Fibroblast of skin of scalp (primary cell): Measurements from ENCODE around the gene SORCS3.

ENCODE experiments used
- DNase-seq: peaks from one replicate; pipeline ENCODE4 v3.0.0-alpha.2; 2013

SORCS3 gene

DNA sequence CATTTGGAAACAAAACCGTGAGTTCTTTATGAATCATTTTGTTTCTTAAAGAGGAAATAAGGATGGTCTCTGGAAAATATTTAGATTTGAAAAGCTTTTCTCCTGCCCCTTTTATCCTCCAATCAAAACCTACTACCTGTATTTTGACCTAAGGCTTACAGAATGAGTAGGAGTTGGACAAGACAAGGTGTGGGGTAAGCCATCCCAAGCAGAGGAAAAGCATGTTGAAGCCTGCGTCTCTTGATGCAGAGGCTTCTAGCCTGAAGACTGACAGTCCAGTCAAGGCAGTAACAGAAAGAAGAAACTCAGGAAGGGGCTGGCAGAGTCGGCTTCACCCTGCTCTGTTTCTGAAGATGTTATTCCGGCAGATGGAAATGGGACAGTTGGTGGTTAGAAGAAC lies 551.1 kb downstream of the SORCS3 start:
- no peak for DNase-seq

DNA sequence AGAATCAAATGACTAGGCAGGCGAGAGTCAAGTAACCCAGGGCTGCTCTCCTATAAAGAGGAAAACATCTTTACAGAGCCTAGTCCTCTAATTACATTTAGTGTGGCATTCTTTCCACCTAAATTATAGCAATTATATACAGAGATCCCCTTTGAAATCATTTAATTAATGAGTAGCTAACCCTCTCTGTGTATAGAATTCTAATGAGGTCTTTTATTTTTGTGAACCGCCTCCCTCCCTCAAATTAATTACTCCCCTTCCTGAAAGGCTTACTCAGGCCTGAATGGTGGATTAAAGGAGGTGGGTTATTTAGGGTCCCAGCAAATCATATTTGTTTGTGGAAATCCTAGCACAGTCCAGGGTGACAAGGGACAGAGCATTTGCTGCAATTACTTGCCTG lies 551.8 kb downstream of the SORCS3 start:
- DNase-seq: no peak

- no peak for DNase-seq
Observed at GRCh38 chr10:105195831-105196230, 554.7 kb downstream of the SORCS3 start.

DNA sequence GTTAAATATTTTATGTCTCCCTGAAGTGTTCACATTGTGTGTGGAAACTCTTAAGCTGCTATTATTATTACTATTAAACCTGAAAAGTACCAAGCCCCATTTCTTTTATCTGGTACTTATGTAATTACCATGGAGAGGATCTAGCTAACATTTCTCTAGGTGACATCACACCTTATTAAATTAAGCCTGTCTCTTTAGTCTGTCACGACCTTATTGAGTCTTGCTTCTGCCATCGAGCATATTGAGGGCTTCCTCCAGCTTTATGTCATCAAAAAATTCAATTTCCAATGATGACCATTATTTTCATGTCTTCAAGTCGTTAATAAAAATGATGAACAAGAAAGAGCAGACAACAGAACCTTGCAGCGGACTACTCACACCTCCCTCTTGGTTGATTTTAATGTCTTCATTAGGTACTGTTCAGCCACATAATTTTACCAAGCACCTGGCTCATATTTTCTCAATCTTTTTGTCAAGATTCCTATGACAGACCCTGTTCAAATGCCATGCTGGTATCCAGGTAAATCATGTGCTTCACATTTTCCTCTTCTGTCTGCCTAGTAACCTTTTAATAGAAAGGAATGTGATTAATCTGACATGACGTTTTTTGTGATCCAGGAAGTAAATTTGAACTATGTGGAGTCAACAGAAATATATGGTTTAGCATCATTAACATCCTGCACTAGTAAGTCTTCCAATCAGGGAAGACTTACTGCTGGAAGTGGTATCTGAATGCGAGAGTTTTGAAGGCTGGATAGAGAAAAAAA lies 556.7 kb downstream of the SORCS3 start:
- no peak for DNase-seq

DNA sequence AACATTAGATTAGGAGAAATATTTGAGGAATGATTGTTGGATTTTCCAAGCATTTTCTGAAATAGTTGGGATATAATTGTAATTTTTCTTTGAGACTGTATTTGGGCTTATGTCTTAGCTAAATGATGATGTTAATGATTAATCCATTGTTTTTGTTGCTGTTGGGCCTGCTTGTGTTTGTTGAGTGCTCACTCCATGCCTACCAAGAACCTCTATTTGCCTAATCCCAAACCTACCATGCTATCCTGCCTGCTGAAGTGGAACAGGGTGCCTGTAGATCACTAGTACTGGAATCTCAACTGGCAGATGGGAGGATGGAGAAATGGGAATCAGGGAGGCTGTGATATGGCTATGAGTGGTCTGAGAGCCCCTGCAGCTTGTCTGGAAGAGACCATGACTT lies 565.5 kb downstream of the SORCS3 start:
- no peak for DNase-seq

DNA sequence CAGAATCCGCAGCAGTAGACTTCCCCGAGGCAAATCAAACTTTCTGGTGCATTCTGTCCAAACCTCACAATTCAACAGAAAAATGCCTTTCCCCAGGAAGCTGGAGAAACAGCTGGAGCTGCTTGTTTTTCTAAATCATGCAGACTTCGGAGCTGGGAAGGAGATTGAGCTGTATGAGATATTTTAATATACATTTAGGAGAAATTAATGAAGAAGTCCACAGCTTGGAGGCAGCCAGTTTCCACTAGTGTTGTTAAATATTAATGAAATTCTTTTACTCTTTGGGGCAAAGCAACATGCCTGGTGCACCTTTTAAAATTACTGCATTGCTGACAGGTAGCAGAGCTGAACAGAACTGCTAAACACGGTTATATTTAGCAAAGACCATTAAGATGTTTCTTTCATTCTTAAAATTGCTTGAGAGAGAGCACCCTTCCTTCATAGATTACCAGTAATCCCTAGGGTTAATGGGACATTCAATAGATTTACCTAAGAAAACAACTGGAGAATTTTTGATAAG lies 566.4 kb downstream of the SORCS3 start:
- no peak for DNase-seq

GRCh38 chr10:105210546-105210945 lies 569.5 kb downstream of the SORCS3 start:
- no peak for DNase-seq

- DNase-seq: no peak
Observed at GRCh38 chr10:105237685-105238084, 596.6 kb downstream of the SORCS3 start.

DNA sequence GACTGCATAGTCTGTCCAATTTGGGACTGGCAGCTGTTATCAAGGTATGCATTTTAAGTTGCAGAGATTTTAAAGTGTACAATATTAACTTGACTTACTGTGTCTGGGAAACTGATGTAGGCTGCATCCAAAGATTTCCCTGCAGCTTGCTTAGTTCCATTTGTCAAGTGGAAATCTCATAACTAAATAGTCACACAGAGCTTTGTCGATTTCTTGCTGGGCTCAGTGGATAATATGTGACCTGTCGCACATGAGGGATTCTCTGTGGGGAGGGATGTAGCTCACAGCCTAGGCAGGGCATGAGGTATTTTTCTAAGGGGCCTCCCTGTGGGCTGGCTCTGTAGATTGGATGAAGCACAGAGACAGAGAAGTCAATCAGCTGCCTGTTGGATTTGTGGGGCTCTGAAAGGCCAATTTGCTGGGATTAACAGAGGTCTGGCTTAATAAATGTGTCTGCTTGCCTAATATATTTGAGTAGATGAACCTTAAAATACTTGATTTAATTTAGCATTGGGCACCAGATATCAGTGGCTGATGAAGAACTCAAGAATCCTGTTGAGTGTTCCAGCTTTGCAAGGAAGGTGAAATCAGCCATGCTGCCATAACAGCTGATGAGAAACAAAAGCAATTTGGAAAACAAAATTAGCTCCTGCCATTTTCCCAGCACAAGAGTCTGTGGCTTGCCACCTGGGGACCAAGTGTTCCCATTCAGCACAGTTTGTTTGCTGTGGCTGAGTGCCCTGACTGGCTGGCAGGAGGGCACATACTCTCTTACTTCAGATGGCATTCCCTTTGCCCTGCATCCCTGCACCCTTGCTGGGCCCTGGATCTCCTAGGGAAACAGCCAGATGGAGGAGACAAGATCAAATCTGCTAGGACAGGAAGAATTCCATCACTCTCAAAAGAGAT lies 598.5 kb downstream of the SORCS3 start:
- DNase-seq: no peak

- no peak for DNase-seq
Observed at GRCh38 chr10:105241254-105241653, 600.2 kb downstream of the SORCS3 start.

DNA sequence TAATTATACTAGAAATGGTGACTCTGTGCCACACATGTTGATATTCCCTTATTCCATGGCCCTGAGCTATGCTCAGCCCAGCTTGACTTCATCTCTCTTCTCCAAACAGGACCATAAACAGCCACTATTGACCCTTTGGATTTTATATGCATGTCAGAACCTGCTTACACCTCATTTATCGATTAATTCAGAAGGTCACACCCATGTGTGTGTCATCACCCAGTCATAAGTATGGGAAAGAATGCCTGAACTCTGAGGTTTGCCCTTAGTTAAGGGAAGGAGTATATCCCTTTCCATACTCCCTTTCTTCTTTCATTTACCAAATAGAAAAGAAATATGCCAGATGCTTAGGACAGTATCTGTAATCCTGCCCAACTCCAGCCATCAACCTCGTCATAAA lies 602.3 kb downstream of the SORCS3 start:
- no peak for DNase-seq

DNA sequence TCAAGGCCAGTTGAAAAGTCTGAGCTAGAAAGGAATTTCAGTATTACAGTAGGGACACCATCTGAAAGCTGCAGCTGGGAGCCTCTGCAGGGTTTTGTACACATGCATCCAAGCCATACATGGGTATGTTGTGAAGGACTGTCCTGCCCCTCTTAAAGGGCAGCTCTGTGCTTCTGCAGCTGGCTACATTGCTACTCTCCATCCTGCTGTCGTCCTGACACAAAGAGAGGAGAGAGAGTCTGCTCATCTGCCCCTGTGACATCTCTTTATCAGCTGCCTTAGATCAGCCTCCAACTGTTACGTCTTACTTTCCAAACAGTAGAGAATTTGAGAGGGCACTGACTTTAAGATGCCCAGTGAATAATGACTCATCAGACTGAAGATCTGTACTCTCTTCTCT lies 602.7 kb downstream of the SORCS3 start:
- no peak for DNase-seq

GRCh38 chr10:105247831-105248499 lies 606.9 kb downstream of the SORCS3 start:
- DNase-seq: no peak

DNA sequence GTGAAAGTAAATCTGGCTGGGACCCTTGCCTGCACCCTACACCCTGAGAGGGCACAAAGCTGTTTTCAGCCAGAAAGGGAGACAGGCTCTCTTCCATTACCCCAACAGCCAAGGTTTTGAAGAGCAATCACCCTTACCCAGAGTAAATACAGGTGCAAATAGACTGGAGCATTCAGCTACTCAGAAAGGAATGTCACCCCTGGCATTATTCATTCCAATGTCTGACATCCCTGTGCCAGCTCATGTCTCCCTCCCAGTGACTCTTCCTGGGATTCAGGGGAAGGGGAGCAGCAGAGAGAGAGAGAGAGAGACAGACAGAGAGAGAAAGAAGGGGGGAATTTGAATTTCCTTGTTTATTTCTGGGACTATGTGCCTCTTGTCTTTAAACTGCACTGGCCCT lies 611.8 kb downstream of the SORCS3 start:
- DNase-seq: no peak

- no peak for DNase-seq
Observed at GRCh38 chr10:105253515-105254212, 612.6 kb downstream of the SORCS3 start.

GRCh38 chr10:105258036-105258673 lies 617.1 kb downstream of the SORCS3 start:
- no peak for DNase-seq

GRCh38 chr10:105258674-105259065 lies 617.6 kb downstream of the SORCS3 start:
- no peak for DNase-seq

DNA sequence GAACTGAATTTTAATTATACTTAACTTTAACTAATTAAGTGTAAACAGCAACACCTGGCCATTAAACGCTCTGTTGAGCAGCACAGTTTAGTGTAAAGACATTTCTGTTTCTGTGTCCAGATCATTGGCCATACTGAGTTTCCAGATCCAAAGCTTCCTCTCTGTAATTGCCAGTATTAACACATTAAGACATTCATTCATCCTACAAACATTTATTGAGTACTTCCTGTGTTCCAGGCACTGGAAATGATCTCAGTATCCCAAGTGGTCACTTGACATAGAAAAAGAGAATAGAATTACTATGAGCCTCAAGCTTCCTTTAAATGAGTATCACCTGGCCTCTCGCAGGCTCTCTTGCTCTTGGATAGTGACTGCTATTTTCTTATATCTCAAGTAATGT lies 618.1 kb downstream of the SORCS3 start:
- DNase-seq: no peak

DNA sequence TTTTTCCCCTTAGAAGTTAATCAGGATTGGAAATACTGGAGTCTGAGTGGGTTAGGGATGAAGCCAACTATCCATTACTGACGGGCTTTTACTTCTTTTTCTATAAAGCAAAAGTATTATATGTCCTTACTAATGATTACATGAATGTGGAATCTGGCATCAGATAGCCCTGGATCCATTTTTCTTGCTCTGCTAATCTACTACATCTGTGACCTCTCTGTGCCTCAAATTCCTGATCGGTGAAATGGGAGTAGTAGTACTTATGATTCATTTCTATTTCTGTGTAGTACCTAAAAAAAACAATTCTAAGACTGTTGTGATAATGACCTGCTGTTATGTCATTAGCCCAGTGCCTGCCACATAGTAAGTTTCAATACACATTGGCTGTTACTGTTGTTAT lies 621.6 kb downstream of the SORCS3 start:
- DNase-seq: no peak

DNA sequence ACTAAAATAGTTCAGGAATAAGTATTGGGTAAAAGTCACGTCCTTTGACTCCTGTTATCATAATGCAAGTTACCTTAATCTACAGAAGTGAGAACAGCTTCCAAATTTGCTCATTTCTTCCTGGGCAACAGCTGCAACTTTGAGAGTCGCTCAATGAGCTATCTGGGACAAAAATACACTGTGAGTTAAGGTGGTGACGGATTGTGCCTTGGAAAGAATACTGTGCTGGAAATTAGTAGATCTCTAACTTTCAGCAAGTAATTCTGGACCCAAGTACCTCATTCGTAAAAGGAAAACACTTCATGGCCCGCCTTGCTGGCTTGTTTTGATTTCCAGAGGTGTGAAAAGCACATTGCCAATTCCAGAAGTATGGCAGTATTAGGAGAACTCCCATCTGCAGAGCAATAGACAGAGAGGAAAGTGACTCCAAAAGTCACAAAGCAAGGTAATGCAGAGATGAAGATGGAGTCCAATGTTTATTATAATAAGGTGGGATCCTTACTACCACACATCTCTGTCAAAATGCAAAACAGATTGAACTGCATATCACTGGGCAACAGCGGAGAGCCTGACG lies 626.0 kb downstream of the SORCS3 start:
- DNase-seq: no peak

GRCh38 chr10:105268961-105269360 lies 627.9 kb downstream of the SORCS3 start:
- DNase-seq: no peak

GRCh38 chr10:105269689-105270088 lies 628.6 kb downstream of the SORCS3 start:
- DNase-seq: no peak
